K562 (cell line): ENCODE data around the gene NUDT4B. TPM values are rescaled to one million over a fixed set of nuclear protein-coding genes. Genes with fewer than 3 reads are reported as not detected.
"Not testable (repeated sequence)": the region's sequence is repeated elsewhere in the genome, so short reads cannot be mapped to it uniquely, and the experiment has no call there.

Experiments
- ATAC-seq: fragments of 200-7000 bp; cut with Tn5 transposase; 3 replicates; pipeline ENCODE4 v1.9.1; 2020; ENCODE audit warnings: moderate library complexity
- BruUV-seq: library from RNA; stranded (reverse); fragments of 400-500 nt; replicated peaks from 2 replicates; lab custom pipeline; 2021; lab: Mats Ljungman, UMichigan
- CTCF ChIA-PET: fragments of 300-600 bp; formaldehyde crosslinking; extraction: SDS; loops from one replicate; lab custom pipeline; 2021; ENCODE audit warnings: low intra/inter-chr PET ratio; lab: Yijun Ruan, JAX
- POLR2A ChIA-PET: fragments of 300-600, 350-650 bp; sonication (Branson Sonifier 250); formaldehyde crosslinking; extraction: SDS; loops from one replicate; lab custom pipeline; 2021; ENCODE audit warnings: antibody characterized with exemption, inconsistent platforms; lab: Yijun Ruan, JAX
- DNase-seq, 4 experiments: peaks; one replicate each; pipeline versions ENCODE4 v3.0.0 to v3.0.0-alpha.2; 2011 to 2018; ENCODE audit warnings: low spot score in 3 of 4, mixed read lengths in 3 of 4; ENCODE audit errors: extremely low read depth in 1 of 4
- FAIRE-seq: peaks from 2 replicates; lab custom pipeline; 2011; peaks lifted over from hg19 to GRCh38; lab: Jason Lieb, UNC
- H2AFZ ChIP-seq: 2 replicates; pipeline ENCODE4 v1.6.0; 2011; ENCODE audit warnings: low read depth, low read length, control low read depth, inconsistent platforms
- H3K27ac ChIP-seq: fragments of 200-600 bp; 3 replicates; pipeline ENCODE4 v1.8.0; 2011; ENCODE audit warnings: low read depth, mild to moderate bottlenecking, control low read depth, inconsistent platforms, low read length, moderate library complexity, mixed read lengths; ENCODE audit errors: extremely low read depth
- H3K27me3 ChIP-seq, 2 experiments: fragments of 300-600 bp in 1 of 2; 2 replicates in 1 of 2; 3 replicates in 1 of 2; pipeline versions ENCODE4 v1.6.0 to v1.8.0; 2011; ENCODE audit warnings: inconsistent platforms in 2 of 2, low read length in 2 of 2, mild to moderate bottlenecking in 1 of 2, mixed read lengths in 1 of 2, moderate library complexity in 1 of 2; ENCODE audit not compliant: control insufficient read depth in 2 of 2, insufficient read depth in 2 of 2
- H3K36me3 ChIP-seq: fragments of 300-600 bp; 3 replicates; pipeline ENCODE4 v1.8.0; 2011; ENCODE audit warnings: mild to moderate bottlenecking, low read length, inconsistent platforms; ENCODE audit not compliant: control insufficient read depth, insufficient read depth
- H3K4me1 ChIP-seq, 2 experiments: fragments of 200-600 bp in 1 of 2; replicated peaks in 1 of 2; 2 replicates in 1 of 2; 3 replicates in 1 of 2; pipeline versions ENCODE4 v1.5.1 to v1.8.0; 2011; ENCODE audit warnings: inconsistent platforms in 2 of 2, low read length in 2 of 2, mild to moderate bottlenecking in 1 of 2, mixed read lengths in 1 of 2, moderate library complexity in 1 of 2; ENCODE audit not compliant: control insufficient read depth in 2 of 2, insufficient read depth in 2 of 2
- H3K4me2 ChIP-seq: 2 replicates; pipeline ENCODE4 v1.6.1; 2011; ENCODE audit warnings: low read length, control low read depth, inconsistent platforms, mixed read lengths; ENCODE audit not compliant: insufficient read depth
- H3K4me3 ChIP-seq: fragments of 200-600 bp; sonication (generic), shearing (Covaris generic); 2 replicates; pipeline ENCODE4 v1.5.1; 2016; ENCODE audit warnings: control low read depth, inconsistent platforms
- H3K79me2 ChIP-seq: fragments of 200-600 bp; 3 replicates; pipeline ENCODE4 v1.8.0; 2011; ENCODE audit warnings: low read length, inconsistent platforms; ENCODE audit not compliant: control insufficient read depth, insufficient read depth
- H3K9ac ChIP-seq, 2 experiments: 2 replicates each; pipeline versions ENCODE4 v1.6.0 to v1.6.1; 2011; ENCODE audit warnings: low read depth in 2 of 2, low read length in 2 of 2, control low read depth in 1 of 2, inconsistent platforms in 1 of 2, mild to moderate bottlenecking in 1 of 2, mixed read lengths in 1 of 2; ENCODE audit not compliant: insufficient read depth in 1 of 2
- H3K9me1 ChIP-seq: one replicate; pipeline ENCODE4 v1.6.0; 2011; ENCODE audit warnings: inconsistent platforms, mild to moderate bottlenecking, low read length, moderate library complexity; ENCODE audit not compliant: control insufficient read depth, insufficient read depth
- H3K9me3 ChIP-seq: replicated peaks from 2 replicates; pipeline ENCODE4 v1.5.1; 2011; ENCODE audit warnings: low read depth, low read length, inconsistent platforms; ENCODE audit not compliant: control insufficient read depth, insufficient read depth
- H4K20me1 ChIP-seq: replicated peaks from 2 replicates; pipeline ENCODE4 v1.6.1; 2011; ENCODE audit warnings: low read length, inconsistent platforms, mixed read lengths; ENCODE audit not compliant: control insufficient read depth, insufficient read depth
- WGBS: fragments of 100-300 bp; shearing (Covaris generic); methylation state at CpG from one replicate; pipeline ENCODE4 v1.1.6; 2016; ENCODE audit warnings: low coverage, mixed read lengths; ENCODE audit not compliant: insufficient coverage; ENCODE audit errors: missing lambda C conversion rate; 5-methylcytosine and 5-hydroxymethylcytosine counted together
- in situ Hi-C: fragments of 300-500 bp; cut with MboI; formaldehyde crosslinking; loops from 4 replicates; pipeline ENCODE4 v1.15.0; 2018; ENCODE audit warnings: inconsistent platforms, mixed read lengths
- intact Hi-C: fragments of 100-400 bp; cut with micrococcal nuclease; formaldehyde crosslinking; loops from 2 replicates; pipeline ENCODE4 v1.14.2; 2022
- polyA plus RNA-seq, 8 experiments: library from polyadenylated mRNA; depleted of rRNA in 4 of 8; stranded (reverse) in 5 of 8; unstranded in 3 of 8; fragments of >200 nt; fragmentation: Nextera tagmentation in 2 of 8; fragmentation: Illumina TruSeq in 1 of 8; extraction: Ambion mirVana in 2 of 8; extraction: Trizol in 1 of 8; gene quantifications; 2 replicates each; pipeline versions ENCODE4 v1.2.1 to v1.2.3, GENCODE V29; 2011 to 2014; ENCODE audit warnings: inconsistent platforms in 1 of 8, missing spikeins in 1 of 8
- total RNA-seq, 7 experiments: library from RNA; depleted of rRNA in 6 of 7; stranded (reverse); fragments of >200 nt in 6 of 7; fragmentation: Illumina TruSeq in 2 of 7; extraction: Trizol in 2 of 7; gene quantifications; 2 replicates each; pipeline versions ENCODE4 v1.2.1 to v1.2.3, GENCODE V29; 2011 to 2021; ENCODE audit warnings: low replicate concordance in 1 of 7

NUDT4B gene
- total and polyA plus RNA-seq, 9 of the 15 experiments (the other 6 are each of a cell fraction or from before 2014, with no cell fraction given) = 0.06 to 58.0 (median 14.2) TPM; not detected in 1

GRCh38 chr1:148749335-148749681, 734 bp downstream of the NUDT4B start:
- POLR2A ChIA-PET, H2AFZ ChIP-seq, H3K9ac ChIP-seq, H3K4me3 ChIP-seq, H3K79me2 ChIP-seq, in situ Hi-C loops, H3K27me3 ChIP-seq, H3K27ac ChIP-seq, intact Hi-C loops, H3K4me2 ChIP-seq, H3K36me3 ChIP-seq, H3K9me3 ChIP-seq, CTCF ChIA-PET, H3K9me1 ChIP-seq, BruUV-seq, DNase-seq, H3K4me1 ChIP-seq, H4K20me1 ChIP-seq: not testable (repeated sequence)
- no CpG with 5 or more reads among the region's 5 CpGs for WGBS
- ATAC-seq (peak; percentile 94), FAIRE-seq (peak; percentile 88)

DNA sequence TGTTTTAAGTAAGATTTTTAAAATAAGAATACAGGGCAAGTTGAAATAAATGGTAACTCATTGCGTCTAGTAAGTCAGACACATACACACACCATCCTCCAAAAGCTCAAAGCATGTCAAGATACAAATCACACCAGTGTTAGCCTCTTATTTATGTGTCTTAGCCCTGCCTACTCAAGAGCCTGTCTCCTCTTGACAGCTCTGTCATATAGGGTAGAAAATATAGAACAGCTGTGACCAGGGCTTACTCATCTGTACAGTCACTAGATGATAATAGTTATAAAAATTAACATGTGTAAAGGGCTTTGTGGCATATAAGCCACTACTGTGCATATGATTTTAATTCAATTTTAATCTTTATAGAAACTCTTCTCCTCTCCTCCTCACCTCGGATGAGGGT, 7.7 kb downstream of the NUDT4B start:
- in situ Hi-C loops = loop anchor here (25.0 kb wide), 1 partner anchor 394 kb away; no protein-coding TSS in a partner anchor
- H3K9me3 ChIP-seq, FAIRE-seq, H3K4me2 ChIP-seq, CTCF ChIA-PET, H3K27me3 ChIP-seq, H4K20me1 ChIP-seq, H2AFZ ChIP-seq, intact Hi-C loops, H3K9ac ChIP-seq, H3K4me3 ChIP-seq, H3K9me1 ChIP-seq, DNase-seq, H3K79me2 ChIP-seq, H3K27ac ChIP-seq, H3K4me1 ChIP-seq, BruUV-seq, H3K36me3 ChIP-seq, POLR2A ChIA-PET: not testable (repeated sequence)
- no CpG with 5 or more reads among the region's 2 CpGs for WGBS
- ATAC-seq = peak; percentile 25; the same call in 1 of the 3 replicates

DNA sequence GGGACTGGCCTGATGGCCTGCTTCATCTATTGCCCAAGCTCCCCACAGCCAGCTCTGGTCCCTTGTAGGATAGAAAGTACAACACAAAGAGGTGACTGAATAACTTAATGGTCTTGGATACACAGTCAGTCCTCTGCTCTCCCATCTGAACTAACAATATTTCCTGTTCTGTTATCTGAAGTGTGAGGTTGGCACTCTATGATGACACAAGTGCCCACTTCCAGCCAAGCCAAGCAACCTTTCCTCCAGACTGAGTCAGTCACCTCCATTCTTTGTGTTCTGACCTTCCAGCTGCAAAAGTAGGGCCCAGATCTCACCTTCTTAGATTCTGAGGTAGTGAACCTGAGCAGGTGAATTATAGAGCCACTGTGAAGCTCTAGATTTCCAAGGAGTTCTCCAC, 8.9 kb downstream of the NUDT4B start:
- H3K4me3 ChIP-seq, intact Hi-C loops, H3K4me2 ChIP-seq, H3K36me3 ChIP-seq, H2AFZ ChIP-seq, H3K4me1 ChIP-seq, H4K20me1 ChIP-seq, H3K27me3 ChIP-seq, DNase-seq, H3K27ac ChIP-seq, BruUV-seq, CTCF ChIA-PET, H3K79me2 ChIP-seq, H3K9me3 ChIP-seq, FAIRE-seq, H3K9me1 ChIP-seq, H3K9ac ChIP-seq, ATAC-seq, POLR2A ChIA-PET: not testable (repeated sequence)
- in situ Hi-C loops = loop anchor here (25.0 kb wide), 1 partner anchor 395 kb away; no protein-coding TSS in a partner anchor

GRCh38 chr1:148758412-148758811, 9.8 kb downstream of the NUDT4B start:
- POLR2A ChIA-PET, H3K27me3 ChIP-seq, CTCF ChIA-PET, H3K79me2 ChIP-seq, ATAC-seq, H3K4me3 ChIP-seq, FAIRE-seq, BruUV-seq, H3K36me3 ChIP-seq, H2AFZ ChIP-seq, H3K9me1 ChIP-seq, intact Hi-C loops, H3K4me1 ChIP-seq, DNase-seq, H3K27ac ChIP-seq, H3K9me3 ChIP-seq, H3K4me2 ChIP-seq, H4K20me1 ChIP-seq, H3K9ac ChIP-seq: not testable (repeated sequence)
- in situ Hi-C loops = loop anchor here (25.0 kb wide), 1 partner anchor 396 kb away; no protein-coding TSS in a partner anchor
- WGBS = no CpG with 5 or more reads among the region's 5 CpGs
